Upper lobe of left lung (tissue), 4 donors: ENCODE results near the gene ULBP2.

ENCODE experiments used
- EP300 ChIP-seq, 4 donors: sonication (generic); formaldehyde crosslinking; IDR thresholded peaks; one replicate each; pipeline ENCODE4 v1.5.1; 2017; ENCODE audit warnings: antibody characterized with exemption in 4 of 4, control low read depth in 2 of 4
- POLR2A ChIP-seq, 4 donors: fragments of 450-650 bp; IDR thresholded peaks; one replicate each; pipeline ENCODE4 v1.5.1; 2016 to 2017; ENCODE audit warnings: antibody characterized with exemption in 4 of 4, mild to moderate bottlenecking in 2 of 4
- POLR2AphosphoS5 ChIP-seq, 2 donors: sonication (generic); formaldehyde crosslinking; IDR thresholded peaks; one replicate each; pipeline ENCODE4 v1.5.1; 2017; ENCODE audit warnings: antibody characterized with exemption in 2 of 2
- TF ChIP-seq, protein P1 (sequence below), 6 experiments: fragments of 450-650 bp in 4 of 6; fragments of 200-600 bp in 2 of 6; sonication (generic) in 2 of 6; IDR thresholded peaks; one replicate each; pipeline ENCODE4 v1.5.1; 2016 to 2019; ENCODE audit warnings: antibody characterized with exemption in 6 of 6

DNA sequence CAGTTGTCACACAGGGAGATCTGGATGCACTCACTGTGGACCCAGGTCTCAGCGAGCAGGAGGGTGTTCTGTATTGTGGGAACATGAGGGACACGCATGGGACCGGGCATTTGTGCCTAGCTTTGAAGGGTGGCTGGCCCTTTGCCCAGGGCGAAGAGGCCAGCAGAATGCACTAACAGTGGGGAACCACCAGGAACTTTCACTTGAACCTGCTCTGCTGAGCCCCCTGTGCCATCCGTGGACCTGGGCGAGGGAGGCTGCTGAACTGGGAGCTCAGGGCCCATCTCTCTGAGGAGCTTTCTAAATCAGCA is 1.2 kb upstream of the ULBP2 start:
- TF ChIP-seq POLR2AphosphoS5 (IDR thresholded peaks at IDR 0.05) (no peak), POLR2A (IDR thresholded peaks at IDR 0.05) (no peak), EP300 (IDR thresholded peaks at IDR 0.05) (no peak)
- TF ChIP-seq, protein P1, sequence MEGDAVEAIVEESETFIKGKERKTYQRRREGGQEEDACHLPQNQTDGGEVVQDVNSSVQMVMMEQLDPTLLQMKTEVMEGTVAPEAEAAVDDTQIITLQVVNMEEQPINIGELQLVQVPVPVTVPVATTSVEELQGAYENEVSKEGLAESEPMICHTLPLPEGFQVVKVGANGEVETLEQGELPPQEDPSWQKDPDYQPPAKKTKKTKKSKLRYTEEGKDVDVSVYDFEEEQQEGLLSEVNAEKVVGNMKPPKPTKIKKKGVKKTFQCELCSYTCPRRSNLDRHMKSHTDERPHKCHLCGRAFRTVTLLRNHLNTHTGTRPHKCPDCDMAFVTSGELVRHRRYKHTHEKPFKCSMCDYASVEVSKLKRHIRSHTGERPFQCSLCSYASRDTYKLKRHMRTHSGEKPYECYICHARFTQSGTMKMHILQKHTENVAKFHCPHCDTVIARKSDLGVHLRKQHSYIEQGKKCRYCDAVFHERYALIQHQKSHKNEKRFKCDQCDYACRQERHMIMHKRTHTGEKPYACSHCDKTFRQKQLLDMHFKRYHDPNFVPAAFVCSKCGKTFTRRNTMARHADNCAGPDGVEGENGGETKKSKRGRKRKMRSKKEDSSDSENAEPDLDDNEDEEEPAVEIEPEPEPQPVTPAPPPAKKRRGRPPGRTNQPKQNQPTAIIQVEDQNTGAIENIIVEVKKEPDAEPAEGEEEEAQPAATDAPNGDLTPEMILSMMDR (IDR thresholded peaks at IDR 0.05): no peak
